GM21737 (cell line): Measurements from ENCODE around the gene MYO5B.
A peak's percentile ranks its signal among the peaks of the same experiment; 100 is the strongest.
"Not testable (repeated sequence)": the region's sequence is repeated elsewhere in the genome, so short reads cannot be mapped to it uniquely, and the experiment has no call there.

Experiments
- ATAC-seq: cut with Tn5 transposase; IDR thresholded peaks from one replicate; pipeline ENCODE4 v1.9.1; 2021; ENCODE audit warnings: mild to moderate bottlenecking, moderate library complexity; ENCODE audit not compliant: unreplicated experiment

The MYO5B gene

DNA sequence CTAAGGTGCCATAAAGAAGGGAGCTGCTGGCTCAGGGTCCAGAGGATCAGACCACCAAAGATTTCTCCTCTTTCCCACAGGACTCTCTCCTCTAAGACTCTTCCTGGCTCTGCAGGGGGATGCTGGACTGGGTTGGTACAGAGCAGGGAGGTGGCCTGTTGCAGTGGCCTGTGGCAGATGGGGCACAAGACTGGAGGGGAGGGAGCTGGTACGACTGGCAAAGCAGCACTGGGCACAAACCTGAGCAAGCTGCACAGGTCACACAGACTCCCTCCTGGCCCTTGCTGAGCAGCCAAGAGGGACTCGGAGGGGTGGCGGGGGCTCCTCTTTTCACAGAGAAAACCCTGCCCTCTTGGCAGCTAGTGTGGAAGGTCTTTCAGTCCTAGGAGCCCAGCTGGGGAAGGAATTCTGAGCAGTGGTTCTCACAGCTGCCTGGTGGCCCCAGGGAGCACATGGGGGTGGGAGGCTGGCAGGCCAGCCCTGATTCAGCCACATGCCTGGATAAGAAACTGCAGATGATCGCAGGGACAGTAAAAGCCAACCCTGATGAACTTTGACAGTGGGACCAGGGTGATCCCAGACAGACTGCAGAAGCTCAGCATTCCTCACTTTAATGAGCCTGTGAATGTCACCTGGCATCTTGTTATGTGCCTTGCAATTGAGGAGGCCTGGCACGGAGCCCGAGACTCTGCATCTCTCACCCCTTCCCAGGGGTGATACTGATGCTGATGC, 349.2 kb downstream of the MYO5B start:
- ATAC-seq: no peak

DNA sequence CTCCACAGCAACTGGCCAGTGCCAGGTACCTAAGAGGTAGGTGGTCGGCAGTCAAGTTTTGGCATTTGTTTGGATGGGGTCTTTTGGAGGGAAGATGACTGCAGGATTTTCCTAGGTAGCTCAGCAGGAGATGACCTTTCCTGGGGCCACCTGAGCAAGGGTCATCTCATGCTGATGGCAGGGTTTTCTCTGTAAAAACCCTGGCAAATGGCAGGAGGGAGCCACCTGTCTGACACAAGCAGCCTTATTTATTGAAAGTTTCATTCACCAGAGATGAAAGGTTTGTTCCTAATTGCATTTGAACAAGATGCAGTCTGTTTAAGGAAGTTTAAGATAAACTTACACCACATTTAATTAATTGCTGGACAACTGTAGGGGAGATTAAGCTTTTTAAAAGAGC, 350.0 kb downstream of the MYO5B start:
- no peak for ATAC-seq

DNA sequence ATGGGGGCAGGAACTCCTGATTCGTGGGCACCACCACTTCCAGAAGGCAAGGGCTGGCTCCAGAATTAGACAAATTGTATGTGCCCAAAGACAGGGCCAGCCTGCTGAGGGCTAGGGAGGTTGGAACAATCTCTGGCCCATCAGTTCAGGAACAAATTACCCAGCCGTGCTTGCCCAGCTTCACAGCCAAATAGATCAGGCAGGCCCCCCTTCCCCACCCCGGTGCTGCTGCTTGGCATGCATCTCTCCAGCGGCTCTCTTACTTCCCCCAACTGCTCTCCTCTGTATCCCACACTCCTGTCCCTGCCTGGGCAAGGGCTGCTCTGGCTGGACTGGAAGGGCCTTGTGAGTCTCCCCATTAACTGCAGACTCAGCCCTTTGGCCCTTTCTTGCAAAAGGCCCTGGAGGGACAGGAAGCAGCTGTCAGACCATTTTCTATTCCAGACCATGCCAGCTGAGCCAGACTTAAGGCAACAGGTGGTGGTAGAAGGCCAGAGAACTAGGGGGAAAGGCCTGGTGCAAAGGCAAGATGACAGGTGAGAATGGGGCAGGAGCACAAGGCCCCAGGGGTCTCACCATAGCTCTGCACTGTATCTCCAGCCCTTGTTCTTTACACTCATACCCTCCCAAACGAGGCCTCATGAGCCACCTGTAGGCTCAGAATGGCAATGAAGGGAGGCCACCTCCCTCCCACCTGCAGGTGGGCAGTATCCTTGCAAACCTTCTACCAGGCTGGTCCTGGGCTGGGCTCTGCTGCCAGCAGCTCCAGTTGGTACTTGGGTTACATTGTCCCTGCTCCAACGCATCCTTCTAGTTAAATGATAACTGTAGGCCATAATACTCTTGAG, 350.9 kb downstream of the MYO5B start:
- no peak for ATAC-seq

DNA sequence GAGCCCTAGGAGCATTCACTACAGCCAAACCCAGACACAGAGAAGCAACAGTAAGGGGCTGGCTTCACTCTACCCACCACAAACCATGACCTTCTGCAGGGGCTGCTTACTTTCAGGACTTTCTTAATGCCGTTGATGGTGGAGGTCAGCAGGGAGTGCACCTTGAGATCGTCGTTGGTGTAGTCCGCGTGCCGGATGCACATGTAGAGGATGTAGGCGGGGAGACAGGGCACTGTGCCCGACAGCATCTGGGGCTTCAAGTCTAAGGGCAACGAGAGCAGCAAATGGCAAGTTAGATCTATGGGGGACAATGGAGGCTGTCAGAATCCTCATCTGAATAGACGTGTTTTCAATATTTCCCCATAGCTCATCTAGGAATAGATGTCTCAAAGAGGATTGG, 351.8 kb downstream of the MYO5B start:
- ATAC-seq: no peak

DNA sequence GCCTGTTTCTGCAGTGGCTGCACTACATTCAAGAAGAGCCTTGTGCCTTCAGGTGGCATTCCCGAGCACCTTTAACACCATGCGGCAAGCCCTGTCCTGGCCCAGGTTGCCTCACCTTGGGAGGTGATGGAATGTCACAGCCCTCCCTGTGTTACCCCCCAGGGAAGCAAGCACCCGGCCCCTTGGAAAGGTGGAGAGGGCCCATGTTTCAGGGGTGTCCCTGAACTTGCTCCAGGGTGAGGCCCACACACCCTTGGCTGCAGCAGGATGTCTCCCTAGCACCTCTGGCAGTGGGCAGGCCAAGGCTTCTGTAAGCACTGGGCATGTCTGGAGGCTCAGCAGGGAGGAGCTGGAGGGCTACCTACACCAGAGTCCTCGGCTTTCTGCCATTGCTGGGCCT, 352.3 kb downstream of the MYO5B start:
- ATAC-seq: no peak

DNA sequence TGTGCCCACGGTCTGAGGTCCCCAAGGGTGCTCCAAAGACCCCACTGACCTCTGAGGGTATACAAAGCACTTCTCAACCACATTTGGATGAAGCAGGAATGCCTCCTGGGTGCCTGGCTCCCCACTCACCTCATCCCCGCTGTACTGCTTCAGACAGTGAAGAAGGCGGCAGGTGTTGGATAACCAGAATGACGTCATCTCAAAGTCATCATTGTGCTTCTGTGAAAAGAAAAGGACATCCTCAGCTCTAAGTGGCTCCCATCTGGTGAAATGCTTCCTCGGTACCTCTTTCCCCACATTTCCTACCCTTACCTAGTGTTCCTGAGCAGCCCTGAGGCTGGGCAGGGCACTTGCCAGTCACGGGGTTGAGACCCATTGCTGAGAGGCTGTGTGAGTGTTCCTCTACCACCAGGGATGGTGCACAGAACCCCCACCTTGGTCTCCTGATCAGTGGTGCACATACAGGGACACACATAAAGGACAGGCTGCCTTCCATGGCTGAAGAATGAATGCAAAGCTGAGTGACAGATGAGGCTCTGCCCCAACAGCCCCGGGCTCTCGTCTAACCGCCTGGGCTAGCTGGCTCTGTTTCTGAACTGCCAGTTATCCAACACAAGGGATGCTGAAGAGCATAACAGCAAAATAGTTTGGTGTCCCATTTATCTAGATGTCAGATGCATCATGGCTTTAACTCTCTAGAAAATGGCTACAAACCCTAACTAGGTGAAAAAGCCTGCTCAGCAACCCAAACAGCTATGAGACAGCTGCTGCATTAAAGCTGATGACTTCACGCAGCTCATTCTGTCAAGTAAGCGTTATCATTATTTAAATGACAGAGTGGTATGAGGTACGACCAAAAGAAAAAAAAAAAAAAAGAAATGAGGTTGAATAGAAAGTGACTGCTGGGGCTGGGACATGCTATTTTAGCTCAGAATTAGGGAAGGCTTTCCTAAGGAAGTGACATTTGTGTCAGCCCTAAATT, 353.4 kb downstream of the MYO5B start:
- no peak for ATAC-seq

DNA sequence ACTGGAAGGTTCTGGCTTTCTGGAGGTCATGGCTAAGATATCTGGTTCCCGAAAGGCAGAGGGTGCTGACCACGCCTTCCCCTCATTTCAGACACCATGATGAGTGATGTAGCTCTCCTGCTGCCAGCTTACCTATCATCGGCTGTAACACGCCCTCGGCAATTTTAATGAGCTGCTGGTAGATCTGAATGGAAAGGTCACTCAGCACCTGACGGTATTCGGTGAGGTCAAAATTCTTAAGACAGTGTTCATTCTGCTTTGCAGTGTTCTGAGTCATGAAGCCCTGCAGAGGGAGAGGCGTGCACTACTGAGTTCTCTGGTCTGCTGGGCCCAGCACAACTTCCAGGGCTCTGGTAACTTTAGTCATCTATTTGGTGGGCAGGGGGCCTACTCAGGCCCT, 355.9 kb downstream of the MYO5B start:
- no peak for ATAC-seq

DNA sequence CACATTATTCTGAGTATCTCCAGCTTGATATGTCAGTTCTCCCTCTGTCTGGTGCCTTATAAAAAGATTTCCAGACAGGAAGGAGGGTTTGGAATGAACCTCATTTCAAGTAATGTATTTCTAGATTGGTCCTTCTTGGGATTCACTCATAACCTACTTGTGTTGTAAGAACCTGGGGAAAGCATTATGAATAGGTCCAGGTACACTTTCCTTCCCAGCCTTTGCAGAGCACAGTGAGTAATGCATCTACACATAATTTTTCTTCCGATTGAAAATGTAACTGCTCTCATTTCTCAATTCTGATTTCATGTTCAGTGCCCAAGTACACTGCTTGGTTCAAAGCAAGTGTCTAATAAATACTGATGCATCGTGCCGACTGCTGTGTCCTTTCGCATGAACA, 356.6 kb downstream of the MYO5B start:
- ATAC-seq: no peak

DNA sequence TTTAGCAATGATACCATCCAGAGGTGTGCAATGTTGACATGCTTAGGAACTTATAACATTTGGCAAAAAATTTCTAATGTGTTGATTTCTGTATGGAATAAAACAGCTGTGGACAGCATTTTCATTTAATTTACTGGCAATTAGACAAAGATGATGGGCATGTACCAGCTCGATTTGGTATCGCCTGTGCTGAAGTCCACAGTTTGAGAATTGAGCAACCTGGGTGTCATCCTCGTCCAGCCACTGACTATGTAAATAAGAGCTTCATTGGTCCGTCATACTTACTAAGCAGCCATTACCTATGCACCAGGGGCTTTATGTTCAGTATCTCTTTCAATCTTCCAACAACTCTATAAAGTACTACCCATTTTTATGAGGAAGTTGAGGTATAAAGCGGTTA, 357.1 kb downstream of the MYO5B start:
- ATAC-seq: no peak

DNA sequence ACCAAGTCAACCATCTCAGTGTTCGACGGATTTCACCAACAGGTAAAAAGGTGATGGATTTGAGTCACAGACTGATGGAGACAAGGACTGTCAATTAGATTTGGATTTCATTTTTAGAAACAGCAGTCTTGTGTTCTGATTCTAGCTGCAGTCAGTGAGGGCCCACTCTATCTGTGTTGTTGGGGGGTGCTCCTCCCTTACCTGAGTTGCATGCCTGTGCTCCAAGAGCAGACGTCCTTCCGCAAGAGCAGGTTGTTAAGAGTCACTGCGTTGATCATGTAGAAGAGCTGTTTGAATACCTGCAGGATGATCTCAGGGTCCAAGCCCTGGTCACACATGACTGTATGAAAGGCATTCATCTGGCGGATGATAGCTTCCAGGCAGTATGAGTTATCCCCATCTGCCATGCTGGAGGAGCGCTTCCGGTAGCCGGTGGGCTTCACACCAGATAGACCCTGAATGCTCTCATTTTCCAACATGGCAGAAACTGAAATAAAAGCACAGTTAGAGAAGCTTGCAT, 357.6 kb downstream of the MYO5B start:
- ATAC-seq: not testable (repeated sequence)

DNA sequence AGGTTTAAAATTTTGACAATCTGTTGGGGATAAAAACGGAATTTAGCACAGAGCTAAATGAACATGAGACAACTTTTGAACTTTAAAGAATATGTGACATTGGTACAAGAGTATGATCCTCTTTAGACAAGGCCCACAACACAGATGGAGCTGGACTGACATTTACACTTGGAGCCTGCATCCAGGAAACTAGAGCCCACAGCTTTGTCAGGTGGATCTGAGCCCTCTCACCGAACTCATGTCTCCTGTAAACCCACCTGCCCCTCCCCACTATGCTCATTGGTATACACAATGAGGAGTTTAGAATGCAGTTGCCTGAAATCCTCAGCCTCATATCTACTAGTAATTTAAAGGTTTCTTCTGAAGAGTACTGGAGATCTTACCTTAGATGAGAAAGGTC, 359.5 kb downstream of the MYO5B start:
- ATAC-seq: no peak

DNA sequence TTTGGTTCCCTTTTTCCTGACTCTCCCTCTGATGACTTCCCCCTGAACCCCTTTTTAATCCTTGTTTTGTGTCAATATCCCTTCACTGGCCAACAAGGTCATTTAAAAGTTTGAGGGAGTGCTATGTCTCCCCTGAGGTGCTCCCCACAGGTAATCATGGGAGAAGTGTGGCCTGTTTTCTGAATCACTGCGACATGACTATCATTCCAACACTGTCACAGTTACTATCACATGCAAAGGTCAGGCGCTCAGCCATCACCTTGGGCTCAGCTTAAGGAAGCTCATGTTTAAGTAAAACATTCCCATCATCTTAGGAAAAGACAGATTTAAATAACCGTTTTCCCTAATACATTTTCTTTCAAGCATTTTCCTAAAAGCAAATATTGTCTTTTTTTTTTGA, 360.7 kb downstream of the MYO5B start:
- no peak for ATAC-seq

DNA sequence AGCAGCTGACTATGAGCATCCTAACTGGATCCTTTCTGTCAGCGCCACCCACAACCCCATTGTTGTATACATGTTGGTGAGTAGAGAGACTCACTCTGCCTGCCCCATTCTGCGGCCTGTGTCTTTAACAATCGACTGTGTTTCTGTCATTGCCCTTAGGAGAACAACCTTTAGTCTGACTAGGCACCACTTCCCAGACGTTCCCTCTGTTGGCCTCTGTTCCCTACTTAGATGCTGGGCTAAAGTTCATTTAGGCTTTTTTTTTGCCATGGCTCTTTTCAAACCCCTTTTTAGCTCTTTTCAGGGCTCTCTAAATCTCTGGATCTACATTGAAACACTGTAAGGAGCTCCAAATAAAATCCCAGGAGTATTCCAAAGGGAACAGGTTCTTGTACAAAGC, 361.1 kb downstream of the MYO5B start:
- ATAC-seq: no peak

DNA sequence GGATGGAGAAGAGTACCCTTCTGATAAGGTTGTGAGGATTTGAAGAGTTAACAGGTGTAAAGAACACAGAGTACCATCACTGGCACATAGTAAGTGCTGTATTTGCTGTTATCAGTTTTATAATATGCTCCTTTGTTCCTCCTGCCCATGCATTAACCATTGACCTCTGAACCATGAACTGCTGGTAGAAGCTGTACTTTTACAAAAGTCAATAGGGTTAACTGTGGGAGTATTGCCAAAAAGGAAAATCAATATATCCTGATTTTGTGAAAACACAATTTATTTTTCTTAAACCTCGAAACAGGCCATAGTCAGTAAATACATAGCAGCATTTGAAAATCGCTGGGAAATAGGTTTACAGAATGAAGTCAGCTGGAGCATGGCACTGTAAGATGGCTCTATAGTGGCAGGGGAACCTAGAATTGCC, 362.7 kb downstream of the MYO5B start:
- no peak for ATAC-seq

DNA sequence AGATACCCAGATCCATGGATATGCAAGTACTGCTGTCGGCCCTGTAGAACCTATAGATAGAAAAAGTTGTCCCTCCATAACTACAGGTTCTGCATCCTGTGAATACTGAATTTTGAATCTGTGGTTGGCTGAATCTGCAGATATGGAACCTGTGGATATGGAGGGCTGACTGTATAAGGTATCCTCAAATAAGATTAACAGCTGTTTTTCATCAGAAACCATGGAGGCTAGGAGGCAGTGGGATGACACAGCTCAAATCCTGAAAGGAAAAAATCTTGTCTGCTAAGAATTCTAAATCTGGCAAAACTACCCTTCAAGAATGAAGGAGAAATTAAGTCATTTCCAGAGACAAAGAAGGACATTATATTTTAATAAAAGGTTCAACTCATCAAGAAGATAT, 367.0 kb downstream of the MYO5B start:
- no peak for ATAC-seq

DNA sequence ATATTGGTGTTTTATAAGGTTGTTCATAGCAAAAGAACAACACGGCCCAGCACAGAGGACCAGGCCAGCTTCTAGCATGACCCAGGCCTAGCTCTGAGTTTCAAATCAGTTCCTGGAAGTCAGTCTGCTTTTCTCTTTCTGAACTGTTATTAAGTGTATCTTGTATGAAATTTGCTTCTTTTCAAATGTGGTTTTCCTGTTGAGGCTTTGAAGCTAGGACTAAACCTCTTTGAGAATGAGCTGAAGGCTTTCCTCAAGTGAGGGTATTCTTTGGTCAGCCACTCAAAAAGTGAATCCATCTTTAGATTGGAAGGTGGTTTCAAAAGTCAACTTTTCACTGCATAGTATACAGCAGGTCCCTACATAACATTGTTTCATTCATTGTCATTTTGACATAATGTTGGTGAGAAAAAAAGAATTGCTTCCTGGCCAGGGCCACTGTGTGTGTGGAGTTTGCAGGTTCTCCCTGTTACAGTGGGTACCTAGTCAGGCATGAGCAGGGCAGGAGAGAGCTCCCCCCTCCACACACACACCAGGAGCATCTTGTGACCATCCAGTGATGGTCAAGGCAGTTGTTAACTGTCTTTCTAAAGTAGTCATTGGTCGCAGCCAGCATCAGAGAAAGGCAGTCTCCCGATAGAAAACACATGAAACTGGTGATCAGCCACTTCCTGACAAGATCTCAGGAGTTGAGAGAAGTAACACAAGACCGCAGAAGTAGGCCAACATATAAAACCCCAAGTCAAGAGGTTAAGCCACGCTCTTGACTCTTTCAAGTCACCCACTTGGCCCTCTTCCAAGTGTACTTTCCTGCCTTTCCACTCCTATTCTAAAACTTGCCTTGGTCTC, 374.9 kb downstream of the MYO5B start:
- peak; percentile 53 for ATAC-seq

DNA sequence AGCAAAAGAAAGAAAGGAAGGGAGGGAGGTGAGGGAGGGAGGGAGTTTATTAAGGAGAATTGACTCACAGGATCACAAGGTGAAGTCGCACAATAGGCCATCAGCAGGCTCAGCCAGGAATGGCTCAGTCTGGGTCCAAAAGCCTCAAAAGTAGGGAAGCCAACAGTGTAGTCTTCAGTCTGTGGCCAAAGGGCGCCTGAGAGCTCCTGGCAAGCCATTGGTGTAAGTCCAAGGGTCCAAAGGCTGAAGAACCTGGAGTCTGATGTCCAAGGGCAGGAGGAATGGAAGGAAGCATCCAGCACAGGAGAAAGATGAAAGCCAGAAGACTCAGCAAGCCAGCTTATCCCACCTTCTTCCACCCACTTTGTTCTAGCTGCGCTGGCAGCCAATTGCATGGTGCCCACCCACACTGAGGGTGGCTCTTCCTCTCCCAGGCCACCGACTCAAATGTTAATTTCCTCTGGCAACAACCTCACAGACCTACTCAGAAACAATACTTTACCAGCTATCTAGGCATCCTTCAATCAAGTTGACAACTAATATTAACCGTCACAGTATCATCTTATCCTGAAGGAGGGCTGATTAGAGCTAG, 375.8 kb downstream of the MYO5B start:
- ATAC-seq: no peak

DNA sequence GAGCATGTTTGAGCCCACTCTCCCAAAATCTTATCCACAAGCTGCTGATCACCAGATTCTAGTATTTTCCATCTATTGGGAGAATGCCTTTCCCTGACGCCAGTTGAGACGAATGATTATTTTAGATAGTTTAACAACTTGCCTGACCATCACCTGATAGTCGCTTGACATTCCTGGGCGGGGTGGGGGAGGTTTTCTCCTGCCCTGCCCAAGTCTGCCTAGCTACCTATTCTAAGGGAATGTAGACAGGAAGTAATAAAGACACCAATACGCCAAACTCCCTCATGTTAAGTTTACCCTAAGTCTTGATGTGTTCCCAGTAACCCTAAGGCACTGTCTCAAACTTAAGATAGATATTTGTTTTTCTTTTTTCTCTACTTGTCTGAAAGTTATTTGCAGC, 377.0 kb downstream of the MYO5B start:
- ATAC-seq: no peak

DNA sequence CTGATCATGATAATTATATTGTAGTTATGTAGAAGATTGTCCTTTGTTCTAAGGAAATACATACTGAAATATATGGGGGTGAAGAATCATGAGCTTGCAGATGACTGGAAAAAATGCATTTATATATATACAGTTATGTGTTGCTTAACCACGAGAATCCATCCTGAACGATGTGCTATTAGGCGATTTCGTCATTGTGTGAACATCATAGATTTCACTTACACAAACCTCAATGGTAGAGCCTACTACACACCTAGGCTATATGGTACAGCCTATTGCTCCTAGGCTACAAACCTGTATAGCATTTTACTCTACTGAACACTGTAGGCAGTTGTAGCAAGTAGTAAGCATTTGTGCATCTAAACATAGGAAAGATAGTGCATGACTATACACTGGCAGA, 379.0 kb downstream of the MYO5B start:
- no peak for ATAC-seq

DNA sequence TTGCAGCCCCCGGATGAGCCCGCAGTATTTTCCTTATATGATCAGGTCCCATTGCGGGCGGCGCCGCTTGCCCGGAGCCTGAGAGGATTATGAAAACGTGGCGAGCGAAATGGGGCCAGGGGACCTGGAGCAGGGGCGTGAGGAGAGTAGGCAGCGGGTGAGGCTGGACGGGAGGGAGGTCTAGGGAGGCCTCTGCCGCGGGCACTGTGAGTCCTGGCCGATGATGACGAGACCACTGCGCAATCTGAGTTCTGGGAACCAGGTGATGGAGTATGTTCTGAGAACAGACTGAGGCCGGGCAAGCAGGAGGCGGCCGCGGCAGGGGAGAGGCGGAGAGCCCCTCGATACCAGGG, 380.8 kb downstream of the MYO5B start:
- ATAC-seq: peak; percentile 17
